B cell (primary cell): ENCODE data around the gene ATRIP. TPM values are rescaled to one million over a fixed set of nuclear protein-coding genes. Genes with fewer than 3 reads are reported as not detected.

Experiments used
- ATAC-seq: fragments of 200-7000 bp; cut with Tn5 transposase; one replicate; pipeline ENCODE4 v1.10.0; 2021; ENCODE audit warnings: low read depth, mild to moderate bottlenecking, moderate number of reproducible peaks, moderate library complexity
- CTCF ChIA-PET: fragments of 350-600 bp; sonication (Branson Sonifier 250); formaldehyde crosslinking; loops from one replicate; lab custom pipeline; 2021; ENCODE audit warnings: antibody characterized with exemption, inconsistent platforms; lab: Charles Lee
- POLR2A ChIA-PET: fragments of 350-600 bp; sonication (Branson Sonifier 250); formaldehyde crosslinking; loops from one replicate; lab custom pipeline; 2021; ENCODE audit warnings: antibody characterized with exemption; lab: Charles Lee
- DNase-seq: peaks from one replicate; pipeline ENCODE4 v3.0.0; 2013
- H2AFZ ChIP-seq: 2 replicates; pipeline ENCODE4 v1.6.1; 2012; ENCODE audit warnings: mild to moderate bottlenecking, low read depth, low read length; ENCODE audit not compliant: insufficient read depth, poor library complexity, severe bottlenecking
- H3K27ac ChIP-seq, 2 donors: 1 replicate in 1 of 2; 2 replicates in 1 of 2; pipeline ENCODE4 v1.5.1; 2012 to 2013; ENCODE audit warnings: low read length in 2 of 2, mild to moderate bottlenecking in 2 of 2, moderate library complexity in 1 of 2
- H3K27me3 ChIP-seq, 4 experiments: fragments of 200-600 bp in 1 of 4; sonication (generic) in 1 of 4; replicated peaks in 1 of 4; 1 replicate in 2 of 4; 2 replicates in 2 of 4; pipeline versions ENCODE4 v1.6.1 to v1.7.0; 2013 to 2016; ENCODE audit warnings: low read length in 3 of 4, mild to moderate bottlenecking in 2 of 4, mixed read lengths in 1 of 4, moderate library complexity in 1 of 4; ENCODE audit not compliant: insufficient read depth in 4 of 4, control insufficient read depth in 3 of 4; ENCODE audit errors: control extremely low read depth in 1 of 4
- H3K36me3 ChIP-seq, 2 experiments: replicated peaks in 1 of 2; 1 replicate in 1 of 2; 2 replicates in 1 of 2; pipeline versions ENCODE4 v1.6.1 to v1.7.1; 2013; ENCODE audit warnings: low read length in 1 of 2; ENCODE audit not compliant: insufficient read depth in 2 of 2, control insufficient read depth in 1 of 2; ENCODE audit errors: control extremely low read depth in 1 of 2, extremely low read depth in 1 of 2
- H3K4me1 ChIP-seq, 2 donors: fragments of 200-600 bp in 1 of 2; sonication (generic) in 1 of 2; 1 replicate in 1 of 2; 2 replicates in 1 of 2; pipeline versions ENCODE4 v1.5.1 to v1.6.1; 2013 to 2017; ENCODE audit warnings: low read length in 2 of 2; ENCODE audit not compliant: control insufficient read depth in 2 of 2, insufficient read depth in 2 of 2
- H3K4me2 ChIP-seq: replicated peaks from 2 replicates; pipeline ENCODE3; 2012; ENCODE audit warnings: mild to moderate bottlenecking, low read depth, low read length; ENCODE audit not compliant: poor library complexity, severe bottlenecking
- H3K4me3 ChIP-seq, 5 experiments: fragments of 200-600 bp in 1 of 5; sonication (generic) in 1 of 5; 1 replicate in 3 of 5; 2 replicates in 2 of 5; pipeline versions ENCODE4 v1.5.1 to v1.7.0; 2011 to 2016; ENCODE audit warnings: low read length in 4 of 5, mild to moderate bottlenecking in 4 of 5, low read depth in 2 of 5, control low read depth in 1 of 5, moderate library complexity in 1 of 5; ENCODE audit not compliant: insufficient read depth in 1 of 5; ENCODE audit errors: control extremely low read depth in 1 of 5, extremely low read depth in 1 of 5
- H3K79me2 ChIP-seq: fragments of 200-600 bp; sonication (generic); one replicate; pipeline ENCODE4 v1.6.0; 2016; ENCODE audit warnings: low read length; ENCODE audit not compliant: control insufficient read depth, insufficient read depth
- H3K9ac ChIP-seq: fragments of 200-600 bp; sonication (generic); 2 replicates; pipeline ENCODE4 v1.6.1; 2017; ENCODE audit warnings: mild to moderate bottlenecking, low read length, moderate library complexity
- H3K9me3 ChIP-seq, 3 donors: one replicate each; pipeline versions ENCODE4 v1.6.1 to v1.7.1; 2013; ENCODE audit warnings: low read length in 2 of 3; ENCODE audit not compliant: control insufficient read depth in 2 of 3, insufficient read depth in 1 of 3; ENCODE audit errors: control extremely low read depth in 1 of 3
- H4K20me1 ChIP-seq: 2 replicates; pipeline ENCODE4 v1.6.0; 2012; ENCODE audit warnings: mild to moderate bottlenecking, low read length; ENCODE audit not compliant: insufficient read depth, control insufficient read depth, poor library complexity, severe bottlenecking
- H3K27ac Mint-ChIP-seq: one replicate; pipeline ENCODE4 v1.8.0; 2021; ENCODE audit warnings: mixed read lengths
- H3K27me3 Mint-ChIP-seq: one replicate; pipeline ENCODE4 v1.8.0; 2021; ENCODE audit warnings: mixed read lengths
- H3K4me1 Mint-ChIP-seq: one replicate; pipeline ENCODE4 v1.8.0; 2021; ENCODE audit warnings: mixed read lengths
- H3K4me3 Mint-ChIP-seq: one replicate; pipeline ENCODE4 v1.8.0; 2021; ENCODE audit warnings: mixed read lengths
- H3K9me3 Mint-ChIP-seq: one replicate; pipeline ENCODE4 v1.8.0; 2022; ENCODE audit warnings: mixed read lengths; ENCODE audit not compliant: insufficient read depth
- EZH2 ChIP-seq: IDR thresholded peaks from 2 replicates; pipeline ENCODE4 v1.6.1; 2012; ENCODE audit warnings: borderline replicate concordance, low read depth, mild to moderate bottlenecking, moderate library complexity, low read length; ENCODE audit not compliant: insufficient read depth, poor library complexity, severe bottlenecking
- WGBS: methylation state at CpG from one replicate; pipeline ENCODE4 v1.1.5; 2013; ENCODE audit warnings: missing lambda C conversion rate; ENCODE audit not compliant: insufficient coverage; 5-methylcytosine and 5-hydroxymethylcytosine counted together
- intact Hi-C: fragments of 100-400 bp; cut with micrococcal nuclease; formaldehyde crosslinking; loops from one replicate; pipeline ENCODE4 v1.10.0; 2022
- polyA plus RNA-seq: library from polyadenylated mRNA; depleted of rRNA; stranded (reverse); fragments of >200 nt; gene quantifications from 2 replicates; pipeline ENCODE4 v1.2.3, GENCODE V29; 2012
- total RNA-seq, 2 donors: library from RNA; stranded (reverse); fragments of 120-200 nt in 1 of 2; gene quantifications; 1 replicate in 1 of 2; 2 replicates in 1 of 2; pipeline versions ENCODE4 v1.2.3 to v1.2.4, GENCODE V29; 2013 to 2022
- TF ChIP-seq, protein P1 (sequence below): fragments of 200-600 bp; IDR thresholded peaks from one replicate; pipeline ENCODE4 v1.8.0; 2022; ENCODE audit warnings: antibody characterized with exemption, mild to moderate bottlenecking

Gene ATRIP
- total and polyA plus RNA-seq, 2 donors (not counting 1 experiment from before 2014, with no cell fraction given): 10.5 to 11.6 TPM

DNA sequence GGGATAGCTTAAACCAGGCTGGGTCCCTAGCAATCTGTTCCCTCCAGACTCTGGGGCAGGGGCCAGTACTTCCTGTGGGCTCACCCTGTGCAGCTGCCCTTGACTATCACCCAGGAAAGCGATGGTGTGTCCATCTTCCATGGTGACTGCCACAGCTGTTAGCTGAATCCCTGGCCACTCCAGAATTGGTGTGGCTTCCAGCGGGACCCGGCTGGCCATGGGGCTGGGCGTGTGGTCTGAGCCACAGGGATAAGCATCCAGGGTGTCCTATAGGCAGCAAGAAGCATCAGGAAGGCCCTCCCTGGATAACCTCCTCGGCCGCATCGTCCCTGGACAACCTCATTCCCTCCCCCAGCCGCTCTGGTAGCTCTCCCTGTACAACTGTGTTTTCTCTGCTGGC, 23.9 kb upstream of the ATRIP start:
- 92% methylated on average over 8 of the region's 8 CpGs for WGBS

DNA sequence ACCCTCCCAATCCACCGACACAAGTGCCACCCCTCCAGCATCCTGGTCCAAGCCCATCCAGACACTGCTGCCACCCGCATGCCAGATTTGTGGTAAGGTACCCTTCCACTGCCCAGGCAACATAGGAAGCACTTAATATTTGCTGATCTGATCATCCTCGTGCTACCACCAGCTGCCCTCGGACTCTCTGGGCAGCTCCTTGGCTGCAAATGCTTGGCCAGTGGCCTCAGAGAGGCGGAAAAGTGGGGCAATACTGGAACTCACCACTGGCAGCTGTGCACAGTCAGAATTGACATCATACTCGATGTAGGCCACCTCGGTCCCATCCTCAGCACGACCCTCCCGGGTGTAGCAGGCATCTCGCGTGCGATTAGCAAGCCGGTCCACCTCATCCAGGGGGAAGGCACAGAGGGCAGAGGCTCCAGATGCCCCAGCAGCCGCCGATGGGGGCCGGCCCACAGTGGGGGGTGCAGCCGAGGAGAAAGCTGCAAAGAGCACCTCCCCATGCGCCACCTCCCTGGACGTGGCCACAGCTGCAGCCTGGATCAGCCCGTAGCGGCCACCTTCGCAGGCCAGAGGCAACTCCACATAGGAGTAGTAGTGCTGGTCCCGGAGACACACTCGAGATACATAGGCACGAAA, 23.2 kb upstream of the ATRIP start:
- POLR2A ChIA-PET: interaction anchor here (0.5 kb wide), 1 partner anchor 169 kb away, joined by 5 read pairs; no protein-coding TSS in a partner anchor
- Histone ChIP-seq H3K27me3 (peaks cover 0 to 4% (median 2%) of the 10 kb centered on the region in 4 experiments), H3K4me2 (no peak overlapping the region), H3K4me1 (no peaks in the 10 kb centered on the region), H3K9ac (no peak overlapping the region), H3K27ac (no peak overlapping the region), H3K79me2 (no peaks in the 10 kb centered on the region), H3K36me3 (no peaks in the 10 kb centered on the region), H3K4me3 (no peak overlapping the region), H2AFZ (no peak overlapping the region), H3K9me3 (no peaks in the 10 kb centered on the region), H4K20me1 (no peaks in the 10 kb centered on the region)
- CTCF ChIA-PET: interaction anchor here (0.6 to 2.3 kb wide), 4 partner anchors 13 to 84 kb away, joined by 3 to 16 read pairs (median 7); no protein-coding TSS in a partner anchor
- ATAC-seq: no peak
- H3K4me1 Mint-ChIP-seq: peaks cover 4% of the 10 kb centered on the region
- intact Hi-C loops: no loop called here
- 92% methylated on average over 25 of the region's 25 CpGs for WGBS
- no peak overlapping the region for H3K27ac Mint-ChIP-seq
- DNase-seq: no peak
- TF ChIP-seq, protein P1, sequence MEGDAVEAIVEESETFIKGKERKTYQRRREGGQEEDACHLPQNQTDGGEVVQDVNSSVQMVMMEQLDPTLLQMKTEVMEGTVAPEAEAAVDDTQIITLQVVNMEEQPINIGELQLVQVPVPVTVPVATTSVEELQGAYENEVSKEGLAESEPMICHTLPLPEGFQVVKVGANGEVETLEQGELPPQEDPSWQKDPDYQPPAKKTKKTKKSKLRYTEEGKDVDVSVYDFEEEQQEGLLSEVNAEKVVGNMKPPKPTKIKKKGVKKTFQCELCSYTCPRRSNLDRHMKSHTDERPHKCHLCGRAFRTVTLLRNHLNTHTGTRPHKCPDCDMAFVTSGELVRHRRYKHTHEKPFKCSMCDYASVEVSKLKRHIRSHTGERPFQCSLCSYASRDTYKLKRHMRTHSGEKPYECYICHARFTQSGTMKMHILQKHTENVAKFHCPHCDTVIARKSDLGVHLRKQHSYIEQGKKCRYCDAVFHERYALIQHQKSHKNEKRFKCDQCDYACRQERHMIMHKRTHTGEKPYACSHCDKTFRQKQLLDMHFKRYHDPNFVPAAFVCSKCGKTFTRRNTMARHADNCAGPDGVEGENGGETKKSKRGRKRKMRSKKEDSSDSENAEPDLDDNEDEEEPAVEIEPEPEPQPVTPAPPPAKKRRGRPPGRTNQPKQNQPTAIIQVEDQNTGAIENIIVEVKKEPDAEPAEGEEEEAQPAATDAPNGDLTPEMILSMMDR: no peak
- TF ChIP-seq EZH2: no peak
- H3K9me3 Mint-ChIP-seq: no peaks in the 10 kb centered on the region
- peaks cover 14% of the 10 kb centered on the region for H3K27me3 Mint-ChIP-seq
- H3K4me3 Mint-ChIP-seq: no peak overlapping the region

More for the DNA sequence above, 23.9 kb upstream of the ATRIP start:
- ATAC-seq: no peak
- Histone ChIP-seq H3K4me2 (no peak overlapping the region), H3K9ac (no peak overlapping the region), H3K36me3 (no peaks in the 10 kb centered on the region), H3K4me3 (no peak overlapping the region), H3K9me3 (no peaks in the 10 kb centered on the region), H3K4me1 (no peaks in the 10 kb centered on the region), H3K79me2 (no peaks in the 10 kb centered on the region), H4K20me1 (no peaks in the 10 kb centered on the region), H3K27me3 (no peaks in the 10 kb centered on the region), H2AFZ (no peak overlapping the region), H3K27ac (no peak overlapping the region)
- Mint-ChIP-seq H3K4me1 (no peaks in the 10 kb centered on the region), H3K27me3 (peaks cover 7% of the 10 kb centered on the region), H3K4me3 (no peak overlapping the region), H3K9me3 (no peaks in the 10 kb centered on the region), H3K27ac (no peak overlapping the region)
- intact Hi-C loops: no loop called here
- ChIA-PET CTCF (interaction anchor here (0.5 to 2.3 kb wide), 6 partner anchors 10 to 496 kb away, joined by 3 to 16 read pairs (median 4); no protein-coding TSS in a partner anchor), POLR2A (interaction anchor here (0.5 kb wide), 1 partner anchor 168 kb away, joined by 5 read pairs; no protein-coding TSS in a partner anchor)
- no peak for DNase-seq
- no peak for TF ChIP-seq EZH2
- TF ChIP-seq, protein P1: no peak
